Measurements from ENCODE around the gene RCOR2. TPM values are rescaled to one million over a fixed set of nuclear protein-coding genes. Genes with fewer than 3 reads are reported as not detected.

Gene RCOR2
- total and polyA plus RNA-seq, 2 donors (not counting 1 experiment from before 2014, with no cell fraction given), result not detected

DNA sequence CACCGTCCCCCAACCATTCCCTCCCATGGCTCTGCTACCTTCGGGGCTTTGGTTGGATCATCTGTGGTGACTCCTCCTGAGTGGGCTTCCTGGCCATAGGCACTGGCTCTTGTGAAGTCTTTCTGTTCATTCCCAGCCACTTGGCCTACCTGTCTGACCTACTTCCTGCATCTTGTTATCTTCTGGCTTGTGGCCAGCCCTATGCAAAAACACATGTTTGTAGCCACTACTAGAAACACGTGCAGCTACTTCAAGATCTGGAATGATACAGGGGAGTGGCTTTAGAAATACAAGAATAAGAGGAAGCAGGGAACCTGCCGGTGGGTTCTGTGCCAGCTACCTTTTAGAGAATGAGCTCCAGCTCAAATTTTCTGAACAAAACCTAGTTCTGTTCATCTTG lies 20.9 kb downstream of the RCOR2 start:
- ATAC-seq (ENCODE audit: low read depth), result no peak
- peaks cover 0 to 3% of the 10 kb centered on the region in 2 donors for H3K4me1 ChIP-seq (ENCODE audit: control insufficient read depth in 2 of 2, insufficient read depth in 2 of 2, low read length in 2 of 2)
- ChIA-PET CTCF (interaction anchor here (1.3 kb wide), 1 partner anchor 13 kb away, joined by 3 read pairs; no protein-coding TSS in a partner anchor), POLR2A (no interaction called here)
- peaks cover 0 to 74% of the 10 kb centered on the region in 2 experiments for H3K36me3 ChIP-seq (replicated peaks in 1 of 2; ENCODE audit: control extremely low read depth in 1 of 2, control insufficient read depth in 1 of 2, extremely low read depth in 1 of 2, insufficient read depth in 2 of 2, low read length in 1 of 2)
- peaks cover 72% of the 10 kb centered on the region for H3K79me2 ChIP-seq (ENCODE audit: control insufficient read depth, insufficient read depth, low read length)
- TF ChIP-seq, protein P1, sequence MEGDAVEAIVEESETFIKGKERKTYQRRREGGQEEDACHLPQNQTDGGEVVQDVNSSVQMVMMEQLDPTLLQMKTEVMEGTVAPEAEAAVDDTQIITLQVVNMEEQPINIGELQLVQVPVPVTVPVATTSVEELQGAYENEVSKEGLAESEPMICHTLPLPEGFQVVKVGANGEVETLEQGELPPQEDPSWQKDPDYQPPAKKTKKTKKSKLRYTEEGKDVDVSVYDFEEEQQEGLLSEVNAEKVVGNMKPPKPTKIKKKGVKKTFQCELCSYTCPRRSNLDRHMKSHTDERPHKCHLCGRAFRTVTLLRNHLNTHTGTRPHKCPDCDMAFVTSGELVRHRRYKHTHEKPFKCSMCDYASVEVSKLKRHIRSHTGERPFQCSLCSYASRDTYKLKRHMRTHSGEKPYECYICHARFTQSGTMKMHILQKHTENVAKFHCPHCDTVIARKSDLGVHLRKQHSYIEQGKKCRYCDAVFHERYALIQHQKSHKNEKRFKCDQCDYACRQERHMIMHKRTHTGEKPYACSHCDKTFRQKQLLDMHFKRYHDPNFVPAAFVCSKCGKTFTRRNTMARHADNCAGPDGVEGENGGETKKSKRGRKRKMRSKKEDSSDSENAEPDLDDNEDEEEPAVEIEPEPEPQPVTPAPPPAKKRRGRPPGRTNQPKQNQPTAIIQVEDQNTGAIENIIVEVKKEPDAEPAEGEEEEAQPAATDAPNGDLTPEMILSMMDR (IDR thresholded peaks at IDR 0.05), result no peak
- TF ChIP-seq EZH2 (IDR thresholded peaks at IDR 0.05; ENCODE audit: borderline replicate concordance, insufficient read depth, low read depth, low read length, poor library complexity, severe bottlenecking), result no peak
- H3K4me3 Mint-ChIP-seq, result no peak overlapping the region
- no peaks in the 10 kb centered on the region for H3K27me3 Mint-ChIP-seq
- no peak overlapping the region for H3K27ac ChIP-seq (ENCODE audit: low read length in 2 of 2)
- H3K9ac ChIP-seq (ENCODE audit: low read length), result no peak overlapping the region
- no peak overlapping the region for H3K4me2 ChIP-seq (replicated peaks; ENCODE audit: low read depth, low read length, poor library complexity, severe bottlenecking)
- no peak overlapping the region for H2AFZ ChIP-seq (ENCODE audit: insufficient read depth, low read depth, low read length, poor library complexity, severe bottlenecking)
- intact Hi-C loops (cut with micrococcal nuclease), result no loop called here
- H4K20me1 ChIP-seq (ENCODE audit: control insufficient read depth, insufficient read depth, low read length, poor library complexity, severe bottlenecking), result peaks cover 96% of the 10 kb centered on the region
- no peak overlapping the region for H3K27ac Mint-ChIP-seq
- 100% methylated on average over 2 of the region's 4 CpGs for WGBS (ENCODE audit: insufficient coverage)
- H3K4me3 ChIP-seq (ENCODE audit: control extremely low read depth in 1 of 5, extremely low read depth in 1 of 5, insufficient read depth in 1 of 5, low read depth in 2 of 5, low read length in 4 of 5), result no peak overlapping the region
- H3K9me3 Mint-ChIP-seq (ENCODE audit: insufficient read depth), result no peaks in the 10 kb centered on the region
- peaks cover 21% of the 10 kb centered on the region for H3K4me1 Mint-ChIP-seq
- no peaks in the 10 kb centered on the region for H3K9me3 ChIP-seq (ENCODE audit: control extremely low read depth in 1 of 3, control insufficient read depth in 2 of 3, insufficient read depth in 1 of 3, low read length in 2 of 3)
- DNase-seq, result no peak
- no peaks in the 10 kb centered on the region for H3K27me3 ChIP-seq (replicated peaks in 1 of 4; ENCODE audit: control extremely low read depth in 1 of 4, control insufficient read depth in 3 of 4, insufficient read depth in 4 of 4, low read length in 3 of 4)

DNA sequence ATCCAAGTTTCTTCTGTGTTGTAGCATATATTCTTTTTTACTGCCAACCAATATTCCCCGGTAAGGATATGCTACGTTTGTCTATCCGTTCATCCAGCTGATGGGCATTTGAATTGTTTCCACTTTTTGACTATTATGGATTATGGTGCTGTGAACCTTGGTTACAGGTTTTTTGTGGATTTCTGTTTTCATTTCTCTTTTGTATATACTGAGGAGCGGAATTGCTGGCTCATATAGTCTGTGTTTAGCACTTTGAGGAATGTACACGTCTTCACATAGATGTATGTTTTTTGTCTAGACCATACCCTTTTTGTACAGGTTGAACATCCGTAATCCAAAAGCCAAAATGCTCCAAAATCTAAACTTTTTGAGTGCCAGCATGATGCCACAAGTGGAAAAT lies 23.6 kb downstream of the RCOR2 start:
- Histone ChIP-seq H3K9me3 (ENCODE audit: control extremely low read depth in 1 of 3, control insufficient read depth in 2 of 3, insufficient read depth in 1 of 3, low read length in 2 of 3) (peaks cover 0 to 3% (median 0%) of the 10 kb centered on the region in 3 donors), H3K79me2 (ENCODE audit: control insufficient read depth, insufficient read depth, low read length) (peaks cover 91% of the 10 kb centered on the region), H3K27me3 (replicated peaks in 1 of 4; ENCODE audit: control extremely low read depth in 1 of 4, control insufficient read depth in 3 of 4, insufficient read depth in 4 of 4, low read length in 3 of 4) (no peaks in the 10 kb centered on the region), H3K4me1 (ENCODE audit: control insufficient read depth in 2 of 2, insufficient read depth in 2 of 2, low read length in 2 of 2) (peaks cover 17 to 22% of the 10 kb centered on the region in 2 donors), H3K27ac (ENCODE audit: low read length in 2 of 2) (no peak overlapping the region), H4K20me1 (ENCODE audit: control insufficient read depth, insufficient read depth, low read length, poor library complexity, severe bottlenecking) (peaks cover 98% of the 10 kb centered on the region), H3K4me3 (ENCODE audit: control extremely low read depth in 1 of 5, extremely low read depth in 1 of 5, insufficient read depth in 1 of 5, low read depth in 2 of 5, low read length in 4 of 5) (no peak overlapping the region), H3K36me3 (replicated peaks in 1 of 2; ENCODE audit: control extremely low read depth in 1 of 2, control insufficient read depth in 1 of 2, extremely low read depth in 1 of 2, insufficient read depth in 2 of 2, low read length in 1 of 2) (peaks cover 0 to 53% of the 10 kb centered on the region in 2 experiments), H3K9ac (ENCODE audit: low read length) (no peak overlapping the region), H2AFZ (ENCODE audit: insufficient read depth, low read depth, low read length, poor library complexity, severe bottlenecking) (no peak overlapping the region), H3K4me2 (replicated peaks; ENCODE audit: low read depth, low read length, poor library complexity, severe bottlenecking) (no peak overlapping the region)
- ATAC-seq (ENCODE audit: low read depth), result no peak
- no peak for TF ChIP-seq EZH2 (IDR thresholded peaks at IDR 0.05; ENCODE audit: borderline replicate concordance, insufficient read depth, low read depth, low read length, poor library complexity, severe bottlenecking)
- TF ChIP-seq, protein P1 (IDR thresholded peaks at IDR 0.05), result no peak
- intact Hi-C loops (cut with micrococcal nuclease), result no loop called here
- H3K27me3 Mint-ChIP-seq, result no peaks in the 10 kb centered on the region
- H3K9me3 Mint-ChIP-seq (ENCODE audit: insufficient read depth), result no peaks in the 10 kb centered on the region
- POLR2A ChIA-PET, result interaction anchor here (0.6 to 0.7 kb wide), 3 partner anchors 15 to 985 kb away, joined by 4 to 10 read pairs (median 6); no protein-coding TSS in a partner anchor
- CTCF ChIA-PET, result interaction anchor here (1.3 kb wide), 1 partner anchor 56 kb away, joined by 8 read pairs; no protein-coding TSS in a partner anchor
- WGBS (ENCODE audit: insufficient coverage), result 100% methylated on average over 1 of the region's 6 CpGs
- H3K4me3 Mint-ChIP-seq, result no peak overlapping the region
- no peak for DNase-seq
- no peak overlapping the region for H3K27ac Mint-ChIP-seq
- peaks cover 48% of the 10 kb centered on the region for H3K4me1 Mint-ChIP-seq
